Mammary epithelial cell (primary cell): ENCODE data around the gene TUB.

Source experiments
- EZH2 ChIP-seq: IDR thresholded peaks from 2 replicates; pipeline ENCODE4 v1.6.1; 2012; ENCODE audit warnings: low read length, inconsistent platforms, borderline replicate concordance
- TF ChIP-seq, protein P1 (sequence below), 2 donors: IDR thresholded peaks in 1 of 2; conservative IDR thresholded peaks in 1 of 2; 2 replicates each; pipeline ENCODE4 v1.5.1; 2011 to 2012; ENCODE audit warnings: inconsistent platforms in 2 of 2, low read length in 2 of 2, mild to moderate bottlenecking in 2 of 2, control low read depth in 1 of 2, low read depth in 1 of 2; ENCODE audit not compliant: insufficient read depth in 1 of 2; ENCODE audit errors: extremely low read depth in 1 of 2

DNA sequence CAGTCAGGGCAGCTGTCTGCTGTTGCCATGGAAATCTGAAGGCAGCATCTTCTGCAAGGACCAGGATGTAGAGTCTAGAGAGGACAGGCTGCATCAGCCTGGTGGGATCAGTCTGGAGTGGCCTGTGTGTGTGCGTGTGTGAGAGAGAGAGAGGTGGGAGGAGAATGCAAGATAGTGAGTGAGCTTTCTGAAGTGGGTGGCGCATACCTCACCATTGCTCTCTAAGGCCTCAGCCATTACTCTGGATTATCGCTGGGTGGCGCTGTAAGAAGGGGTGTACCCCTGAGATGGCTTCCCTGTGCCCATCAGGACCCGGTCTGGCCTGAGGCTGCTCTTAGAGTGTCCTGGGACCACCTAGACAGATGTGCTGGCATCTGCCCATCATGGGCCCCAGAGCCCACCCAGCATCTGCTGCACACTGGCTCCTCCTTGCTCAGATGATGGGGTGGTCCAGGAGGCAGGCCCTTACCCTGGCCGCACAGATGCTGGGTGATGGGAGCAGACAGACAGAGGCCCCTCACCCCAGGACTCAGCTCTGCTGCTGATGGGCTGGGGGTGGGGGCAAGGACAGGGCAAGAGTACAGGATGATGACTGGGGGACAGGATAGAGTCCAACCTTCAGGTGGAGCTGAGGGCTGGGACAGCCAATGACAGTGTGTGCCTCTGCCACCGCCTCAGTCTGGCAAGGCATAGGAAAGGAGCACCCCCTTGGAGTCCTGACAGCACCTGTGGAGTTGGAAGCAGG lies 25.7 kb upstream of the TUB start:
- TF ChIP-seq, protein P1, sequence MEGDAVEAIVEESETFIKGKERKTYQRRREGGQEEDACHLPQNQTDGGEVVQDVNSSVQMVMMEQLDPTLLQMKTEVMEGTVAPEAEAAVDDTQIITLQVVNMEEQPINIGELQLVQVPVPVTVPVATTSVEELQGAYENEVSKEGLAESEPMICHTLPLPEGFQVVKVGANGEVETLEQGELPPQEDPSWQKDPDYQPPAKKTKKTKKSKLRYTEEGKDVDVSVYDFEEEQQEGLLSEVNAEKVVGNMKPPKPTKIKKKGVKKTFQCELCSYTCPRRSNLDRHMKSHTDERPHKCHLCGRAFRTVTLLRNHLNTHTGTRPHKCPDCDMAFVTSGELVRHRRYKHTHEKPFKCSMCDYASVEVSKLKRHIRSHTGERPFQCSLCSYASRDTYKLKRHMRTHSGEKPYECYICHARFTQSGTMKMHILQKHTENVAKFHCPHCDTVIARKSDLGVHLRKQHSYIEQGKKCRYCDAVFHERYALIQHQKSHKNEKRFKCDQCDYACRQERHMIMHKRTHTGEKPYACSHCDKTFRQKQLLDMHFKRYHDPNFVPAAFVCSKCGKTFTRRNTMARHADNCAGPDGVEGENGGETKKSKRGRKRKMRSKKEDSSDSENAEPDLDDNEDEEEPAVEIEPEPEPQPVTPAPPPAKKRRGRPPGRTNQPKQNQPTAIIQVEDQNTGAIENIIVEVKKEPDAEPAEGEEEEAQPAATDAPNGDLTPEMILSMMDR (conservative IDR thresholded peaks at IDR 0.05 in 1 of 2, IDR thresholded peaks at IDR 0.05 in 1 of 2; ENCODE audit: extremely low read depth in 1 of 2, insufficient read depth in 1 of 2, low read depth in 1 of 2, low read length in 2 of 2) = no peak
- TF ChIP-seq EZH2 = no peak
